ENCODE data around the gene MROH9.

Gene MROH9

GRCh38 chr1:171103862-171104261 lies 168.5 kb downstream of the MROH9 start:
- Histone ChIP-seq H3K4me1 (ENCODE audit: control insufficient read depth in 1 of 2, insufficient read depth in 1 of 2, low read depth in 1 of 2, low read length in 1 of 2) (no peaks in the 10 kb centered on the region), H3K27ac (no peak overlapping the region)
- no peak for TF ChIP-seq CTCF (IDR thresholded peaks at IDR 0.05)

GRCh38 chr1:171107262-171107940 lies 172.1 kb downstream of the MROH9 start:
- Histone ChIP-seq H3K4me3 (ENCODE audit: low read depth in 1 of 2, low read length in 1 of 2) (no peak overlapping the region), H3K36me3 (no peaks in the 10 kb centered on the region), H3K9me3 (no peaks in the 10 kb centered on the region), H3K27ac (no peak overlapping the region), H3K4me1 (ENCODE audit: control insufficient read depth in 1 of 2, insufficient read depth in 1 of 2, low read depth in 1 of 2, low read length in 1 of 2) (no peaks in the 10 kb centered on the region), H3K27me3 (no peaks in the 10 kb centered on the region)
- TF ChIP-seq CTCF (IDR thresholded peaks at IDR 0.05): no peak

More at GRCh38 chr1:171103862-171104261, 168.5 kb downstream of the MROH9 start:
- Histone ChIP-seq H3K9me3 (no peaks in the 10 kb centered on the region), H3K4me3 (ENCODE audit: low read depth in 1 of 2, low read length in 1 of 2) (no peak overlapping the region), H3K36me3 (no peaks in the 10 kb centered on the region), H3K27me3 (no peaks in the 10 kb centered on the region)

- no peak for TF ChIP-seq CTCF (IDR thresholded peaks at IDR 0.05)
- Histone ChIP-seq H3K27ac (no peak overlapping the region), H3K36me3 (no peaks in the 10 kb centered on the region)
Measured at GRCh38 chr1:171107969-171108368, 172.6 kb downstream of the MROH9 start.

GRCh38 chr1:171109966-171110365 lies 174.6 kb downstream of the MROH9 start:
- Histone ChIP-seq H3K27ac (no peak overlapping the region), H3K4me3 (ENCODE audit: low read depth in 1 of 2, low read length in 1 of 2) (no peak overlapping the region), H3K4me1 (ENCODE audit: control insufficient read depth in 1 of 2, insufficient read depth in 1 of 2, low read depth in 1 of 2, low read length in 1 of 2) (no peaks in the 10 kb centered on the region), H3K36me3 (no peaks in the 10 kb centered on the region), H3K9me3 (no peaks in the 10 kb centered on the region), H3K27me3 (no peaks in the 10 kb centered on the region)
- TF ChIP-seq CTCF (IDR thresholded peaks at IDR 0.05): no peak

More at GRCh38 chr1:171107969-171108368, 172.6 kb downstream of the MROH9 start:
- Histone ChIP-seq H3K4me1 (ENCODE audit: control insufficient read depth in 1 of 2, insufficient read depth in 1 of 2, low read depth in 1 of 2, low read length in 1 of 2) (no peaks in the 10 kb centered on the region), H3K27me3 (no peaks in the 10 kb centered on the region), H3K9me3 (no peaks in the 10 kb centered on the region), H3K4me3 (ENCODE audit: low read depth in 1 of 2, low read length in 1 of 2) (no peak overlapping the region)

GRCh38 chr1:171110621-171111326 lies 175.4 kb downstream of the MROH9 start:
- Histone ChIP-seq H3K9me3 (no peaks in the 10 kb centered on the region), H3K4me1 (ENCODE audit: control insufficient read depth in 1 of 2, insufficient read depth in 1 of 2, low read depth in 1 of 2, low read length in 1 of 2) (no peaks in the 10 kb centered on the region), H3K36me3 (no peaks in the 10 kb centered on the region), H3K27me3 (no peaks in the 10 kb centered on the region), H3K4me3 (ENCODE audit: low read depth in 1 of 2, low read length in 1 of 2) (no peak overlapping the region), H3K27ac (no peak overlapping the region)
- no peak for TF ChIP-seq CTCF (IDR thresholded peaks at IDR 0.05)
